OCI-LY7 (cell line): ENCODE results near the gene CHMP4B.

Source experiments
- EZH2phosphoT487 ChIP-seq: fragments of 200-600 bp; sonication (generic); IDR thresholded peaks from 2 replicates; pipeline ENCODE4 v1.6.1; 2018; ENCODE audit warnings: low read depth, borderline replicate concordance, mild to moderate bottlenecking, mixed run types, antibody characterized with exemption, low read length, moderate library complexity, mixed read lengths
- TF ChIP-seq, protein P1 (sequence below): fragments of 200-600 bp; sonication (generic); conservative IDR thresholded peaks from 2 replicates; pipeline ENCODE4 v1.5.1; 2014; ENCODE audit warnings: mild to moderate bottlenecking, antibody characterized with exemption, low read length, moderate library complexity, mixed read lengths

DNA sequence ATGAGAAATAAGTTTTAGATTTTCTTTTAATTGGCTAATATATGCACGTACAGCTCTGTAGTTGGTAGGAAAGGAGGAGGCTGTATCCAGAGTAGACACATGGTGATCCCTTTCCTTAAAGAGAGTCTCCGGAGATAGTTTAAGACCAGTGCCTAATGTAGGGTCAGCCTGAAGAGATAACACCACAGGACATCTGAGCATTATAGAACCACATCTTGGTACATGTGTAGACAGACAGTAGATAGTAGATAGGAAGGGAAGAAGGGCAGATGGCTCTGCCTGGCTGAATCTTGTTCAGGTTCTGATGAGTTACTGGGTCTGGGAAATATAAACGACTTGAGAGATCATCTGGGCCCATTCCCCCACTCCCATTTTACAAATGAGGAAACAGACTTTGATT is 18.5 kb downstream of the CHMP4B start:
- TF ChIP-seq, protein P1, sequence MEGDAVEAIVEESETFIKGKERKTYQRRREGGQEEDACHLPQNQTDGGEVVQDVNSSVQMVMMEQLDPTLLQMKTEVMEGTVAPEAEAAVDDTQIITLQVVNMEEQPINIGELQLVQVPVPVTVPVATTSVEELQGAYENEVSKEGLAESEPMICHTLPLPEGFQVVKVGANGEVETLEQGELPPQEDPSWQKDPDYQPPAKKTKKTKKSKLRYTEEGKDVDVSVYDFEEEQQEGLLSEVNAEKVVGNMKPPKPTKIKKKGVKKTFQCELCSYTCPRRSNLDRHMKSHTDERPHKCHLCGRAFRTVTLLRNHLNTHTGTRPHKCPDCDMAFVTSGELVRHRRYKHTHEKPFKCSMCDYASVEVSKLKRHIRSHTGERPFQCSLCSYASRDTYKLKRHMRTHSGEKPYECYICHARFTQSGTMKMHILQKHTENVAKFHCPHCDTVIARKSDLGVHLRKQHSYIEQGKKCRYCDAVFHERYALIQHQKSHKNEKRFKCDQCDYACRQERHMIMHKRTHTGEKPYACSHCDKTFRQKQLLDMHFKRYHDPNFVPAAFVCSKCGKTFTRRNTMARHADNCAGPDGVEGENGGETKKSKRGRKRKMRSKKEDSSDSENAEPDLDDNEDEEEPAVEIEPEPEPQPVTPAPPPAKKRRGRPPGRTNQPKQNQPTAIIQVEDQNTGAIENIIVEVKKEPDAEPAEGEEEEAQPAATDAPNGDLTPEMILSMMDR: no peak
- TF ChIP-seq EZH2phosphoT487: no peak
